MM.1S (cell line): ENCODE results near the gene GPR160.

Source experiments
- CTCF ChIP-seq: fragments of 300-600 bp; sonication (generic); IDR thresholded peaks from 2 replicates; pipeline ENCODE4 v1.5.1; 2016; ENCODE audit warnings: antibody characterized with exemption, low read length, mixed read lengths
- EZH2 ChIP-seq: fragments of 300-600 bp; sonication (generic); optimal IDR thresholded peaks from 2 replicates; pipeline ENCODE3; 2017; ENCODE audit warnings: low read depth, mild to moderate bottlenecking, antibody characterized with exemption, low read length, mixed read lengths

GRCh38 chr3:169996063-169996462, 41.7 kb upstream of the GPR160 start:
- TF ChIP-seq CTCF (no peak), EZH2 (no peak)
